ENCODE measurements around the gene ARHGEF11. TPM values are rescaled to one million over a fixed set of nuclear protein-coding genes. Genes with fewer than 3 reads are reported as not detected.

The ARHGEF11 gene
- total RNA-seq, 1 experiment from 2014 or later, result 45.5 TPM

GRCh38 chr1:156889802-156890580 is 155.6 kb downstream of the ARHGEF11 start:
- Mint-ChIP-seq H3K27me3 (ENCODE audit: insufficient read depth, unreplicated experiment) (peaks cover 12% of the 10 kb centered on the region), H3K4me3 (ENCODE audit: unreplicated experiment) (no peak overlapping the region), H3K9me3 (ENCODE audit: unreplicated experiment) (no peaks in the 10 kb centered on the region), H3K36me3 (ENCODE audit: insufficient read depth, unreplicated experiment) (no peaks in the 10 kb centered on the region), H3K27ac (ENCODE audit: unreplicated experiment) (no peak overlapping the region), H3K4me1 (ENCODE audit: low read depth, unreplicated experiment) (peaks cover 3% of the 10 kb centered on the region)
- BruUV-seq (replicated peaks), result no TSS peak
- POLR2A ChIA-PET, result interaction anchor here (0.6 kb wide), 1 partner anchor 139 kb away, joined by 3 read pairs; no protein-coding TSS in a partner anchor
- Histone ChIP-seq H3K36me3 (ENCODE audit: control insufficient read depth, insufficient read depth, low read length) (no peaks in the 10 kb centered on the region), H3K27me3 (replicated peaks; ENCODE audit: control insufficient read depth, insufficient read depth, low read length) (no peaks in the 10 kb centered on the region), H3K9me3 (no peaks in the 10 kb centered on the region), H3K4me1 (peaks cover 14% of the 10 kb centered on the region), H3K4me3 (ENCODE audit: low read depth, low read length) (no peak overlapping the region)
- CTCF ChIA-PET, result interaction anchor here (0.6 to 1.9 kb wide), 18 partner anchors 9 to 657 kb away, joined by 3 to 15 read pairs (median 4); no protein-coding TSS in a partner anchor
- TF ChIP-seq, protein P1, sequence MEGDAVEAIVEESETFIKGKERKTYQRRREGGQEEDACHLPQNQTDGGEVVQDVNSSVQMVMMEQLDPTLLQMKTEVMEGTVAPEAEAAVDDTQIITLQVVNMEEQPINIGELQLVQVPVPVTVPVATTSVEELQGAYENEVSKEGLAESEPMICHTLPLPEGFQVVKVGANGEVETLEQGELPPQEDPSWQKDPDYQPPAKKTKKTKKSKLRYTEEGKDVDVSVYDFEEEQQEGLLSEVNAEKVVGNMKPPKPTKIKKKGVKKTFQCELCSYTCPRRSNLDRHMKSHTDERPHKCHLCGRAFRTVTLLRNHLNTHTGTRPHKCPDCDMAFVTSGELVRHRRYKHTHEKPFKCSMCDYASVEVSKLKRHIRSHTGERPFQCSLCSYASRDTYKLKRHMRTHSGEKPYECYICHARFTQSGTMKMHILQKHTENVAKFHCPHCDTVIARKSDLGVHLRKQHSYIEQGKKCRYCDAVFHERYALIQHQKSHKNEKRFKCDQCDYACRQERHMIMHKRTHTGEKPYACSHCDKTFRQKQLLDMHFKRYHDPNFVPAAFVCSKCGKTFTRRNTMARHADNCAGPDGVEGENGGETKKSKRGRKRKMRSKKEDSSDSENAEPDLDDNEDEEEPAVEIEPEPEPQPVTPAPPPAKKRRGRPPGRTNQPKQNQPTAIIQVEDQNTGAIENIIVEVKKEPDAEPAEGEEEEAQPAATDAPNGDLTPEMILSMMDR (IDR thresholded peaks at IDR 0.05; ENCODE audit: insufficient read depth in 1 of 2, low read depth in 1 of 2, low read length in 1 of 2, severe bottlenecking in 1 of 2, unreplicated experiment in 1 of 2), result peak; percentile 80 to 90
- intact Hi-C loops (cut with micrococcal nuclease; ENCODE audit: unreplicated experiment), result loop anchor here (1.0 kb wide), 5 partner anchors 30 to 201 kb away; partner anchors contain the start of gene NTRK1
- peak; percentile 80 to 84 for DNase-seq

DNA sequence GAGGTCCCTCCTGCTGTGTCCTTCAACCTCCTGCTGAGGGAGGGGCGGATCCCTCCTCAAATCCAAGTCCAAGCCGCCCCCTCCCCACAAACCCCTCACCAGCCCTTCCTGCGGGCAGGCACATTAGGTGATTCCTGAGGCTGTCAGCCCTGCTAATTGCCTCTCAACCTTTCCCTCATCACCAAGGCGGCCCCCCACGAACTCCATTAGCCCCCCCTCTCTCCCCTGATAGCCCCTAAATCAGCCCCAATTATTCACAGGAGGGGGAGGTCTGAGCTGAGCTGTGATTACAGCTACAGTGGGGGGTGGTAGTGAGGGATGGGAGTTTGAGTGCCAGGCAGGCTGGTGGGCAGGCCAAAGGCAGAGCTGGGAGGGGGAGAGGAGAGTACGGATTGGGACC is 157.8 kb downstream of the ARHGEF11 start:
- no peak overlapping the region for H3K4me3 ChIP-seq (ENCODE audit: low read depth, low read length)
- no peaks in the 10 kb centered on the region for H3K36me3 Mint-ChIP-seq (ENCODE audit: insufficient read depth, unreplicated experiment)
- no peaks in the 10 kb centered on the region for H3K36me3 ChIP-seq (ENCODE audit: control insufficient read depth, insufficient read depth, low read length)
- peaks cover 12% of the 10 kb centered on the region for H3K27me3 Mint-ChIP-seq (ENCODE audit: insufficient read depth, unreplicated experiment)
- ChIA-PET POLR2A (interaction anchor here (0.7 kb wide), 1 partner anchor 162 kb away, joined by 3 read pairs; no protein-coding TSS in a partner anchor), CTCF (interaction anchor here (0.7 to 2.0 kb wide), 4 partner anchors 30 to 198 kb away, joined by 3 to 6 read pairs (median 4); no protein-coding TSS in a partner anchor)
- H3K9me3 ChIP-seq, result no peaks in the 10 kb centered on the region
- TF ChIP-seq, protein P1 (IDR thresholded peaks at IDR 0.05; ENCODE audit: insufficient read depth in 1 of 2, low read depth in 1 of 2, low read length in 1 of 2, severe bottlenecking in 1 of 2, unreplicated experiment in 1 of 2), result no peak
- no peak for DNase-seq
- no peaks in the 10 kb centered on the region for H3K27me3 ChIP-seq (replicated peaks; ENCODE audit: control insufficient read depth, insufficient read depth, low read length)
- no peak overlapping the region for H3K27ac Mint-ChIP-seq (ENCODE audit: unreplicated experiment)
- intact Hi-C loops (cut with micrococcal nuclease; ENCODE audit: unreplicated experiment), result no loop called here
- no peak overlapping the region for H3K4me3 Mint-ChIP-seq (ENCODE audit: unreplicated experiment)
- no peaks in the 10 kb centered on the region for H3K4me1 Mint-ChIP-seq (ENCODE audit: low read depth, unreplicated experiment)
- no TSS peak for BruUV-seq (replicated peaks)
- peaks cover 4% of the 10 kb centered on the region; the same call in 1 of the 2 replicates for H3K4me1 ChIP-seq
- no peaks in the 10 kb centered on the region for H3K9me3 Mint-ChIP-seq (ENCODE audit: unreplicated experiment)

DNA sequence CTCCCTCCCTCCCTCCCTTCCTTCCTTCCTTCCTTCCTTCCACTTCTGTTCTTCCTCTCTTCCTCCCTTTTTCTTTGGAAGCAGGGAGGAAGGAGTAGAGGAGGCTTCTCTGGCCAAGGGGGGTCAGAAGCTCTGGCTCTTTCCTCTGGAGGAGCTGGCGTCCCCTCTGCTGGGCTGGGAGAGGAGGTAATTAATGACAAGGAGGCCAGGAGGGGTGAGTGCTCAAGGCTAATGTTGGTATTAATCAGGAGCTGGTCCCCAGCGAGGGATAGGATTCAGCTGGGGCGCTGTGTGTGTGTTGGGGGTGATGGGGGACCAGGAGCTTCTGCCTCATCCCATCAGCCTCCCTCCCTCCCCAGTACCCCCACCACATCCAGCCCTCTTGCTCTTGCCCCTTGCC is 158.2 kb downstream of the ARHGEF11 start:
- BruUV-seq (replicated peaks), result no TSS peak
- POLR2A ChIA-PET, result interaction anchor here (0.7 kb wide), 1 partner anchor 162 kb away, joined by 3 read pairs; no protein-coding TSS in a partner anchor

More for the DNA sequence above, 158.2 kb downstream of the ARHGEF11 start:
- intact Hi-C loops (cut with micrococcal nuclease; ENCODE audit: unreplicated experiment), result no loop called here
- Histone ChIP-seq H3K4me3 (ENCODE audit: low read depth, low read length) (no peak overlapping the region), H3K36me3 (ENCODE audit: control insufficient read depth, insufficient read depth, low read length) (no peaks in the 10 kb centered on the region), H3K4me1 (peaks cover 4% of the 10 kb centered on the region; the same call in 1 of the 2 replicates), H3K27me3 (replicated peaks; ENCODE audit: control insufficient read depth, insufficient read depth, low read length) (no peaks in the 10 kb centered on the region), H3K9me3 (no peaks in the 10 kb centered on the region)
- CTCF ChIA-PET, result interaction anchor here (0.7 to 2.0 kb wide), 5 partner anchors 28 to 198 kb away, joined by 3 to 6 read pairs (median 4); partner anchors contain the start of gene INSRR
- H3K27me3 Mint-ChIP-seq (ENCODE audit: insufficient read depth, unreplicated experiment), result peaks cover 12% of the 10 kb centered on the region
- H3K27ac Mint-ChIP-seq (ENCODE audit: unreplicated experiment), result no peak overlapping the region
- TF ChIP-seq, protein P1 (IDR thresholded peaks at IDR 0.05; ENCODE audit: insufficient read depth in 1 of 2, low read depth in 1 of 2, low read length in 1 of 2, severe bottlenecking in 1 of 2, unreplicated experiment in 1 of 2), result no peak
- H3K36me3 Mint-ChIP-seq (ENCODE audit: insufficient read depth, unreplicated experiment), result no peaks in the 10 kb centered on the region
- no peak overlapping the region for H3K4me3 Mint-ChIP-seq (ENCODE audit: unreplicated experiment)
- H3K9me3 Mint-ChIP-seq (ENCODE audit: unreplicated experiment), result no peaks in the 10 kb centered on the region
- H3K4me1 Mint-ChIP-seq (ENCODE audit: low read depth, unreplicated experiment), result no peaks in the 10 kb centered on the region
- DNase-seq, result no peak

Data from Caco-2 (cell line).